Measurements from ENCODE around the gene PLEKHH1. TPM values are rescaled to one million over a fixed set of nuclear protein-coding genes. Genes with fewer than 3 reads are reported as not detected.
"Not testable (repeated sequence)": the region's sequence is repeated elsewhere in the genome, so short reads cannot be mapped to it uniquely, and the experiment has no call there.

Gene PLEKHH1
- polyA plus RNA-seq, 1 donor from 2014 or later, result 34.1 TPM

DNA sequence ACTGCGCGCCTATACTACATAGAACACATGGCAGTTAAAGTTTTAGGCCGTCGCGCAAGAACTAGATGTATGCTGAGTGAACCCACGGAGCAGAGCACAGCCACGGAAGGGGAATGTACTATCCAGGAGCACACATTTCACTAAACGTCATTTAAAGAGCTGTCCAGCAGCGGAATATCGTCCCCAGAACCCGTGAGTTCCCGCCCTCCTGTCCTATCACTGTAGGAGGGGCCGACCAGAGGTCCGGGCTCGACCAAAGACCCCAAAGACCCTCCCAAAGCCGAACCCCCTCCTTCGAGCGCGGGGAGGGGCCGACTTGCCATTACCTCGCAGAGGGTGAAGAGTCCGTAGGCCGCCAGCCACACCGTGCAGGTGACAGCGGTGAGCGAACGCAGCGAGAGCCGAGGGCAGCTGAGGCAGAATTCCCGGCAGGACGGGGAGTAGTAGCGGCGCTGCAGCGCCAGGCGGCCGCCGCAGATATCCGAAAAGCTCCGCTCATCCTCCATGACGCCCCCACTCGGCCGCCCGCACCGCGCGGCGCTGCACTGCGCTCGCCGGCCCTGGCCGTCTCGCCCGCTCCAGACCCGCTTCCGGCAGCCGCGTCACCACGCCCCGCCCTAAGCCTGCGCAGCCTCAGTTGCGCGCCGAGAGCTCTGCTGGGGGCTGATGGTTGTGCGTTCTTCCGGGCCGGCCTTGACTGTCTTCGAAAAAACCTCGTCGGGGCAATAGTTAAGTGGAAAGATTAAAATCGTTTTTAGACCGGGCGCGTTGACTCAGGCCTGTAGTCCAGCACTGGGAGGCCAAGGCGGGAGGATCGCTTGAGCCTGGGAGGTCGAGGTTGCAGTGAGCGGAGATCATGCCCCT, 66.8 kb downstream of the PLEKHH1 start, which contains the start of gene PIGH:
PIGH (minus strand) TSS at position 571 of the 864 bp plus-strand sequence; CDS start at position 506, 65 bp downstream.
- TF ChIP-seq, protein P1, sequence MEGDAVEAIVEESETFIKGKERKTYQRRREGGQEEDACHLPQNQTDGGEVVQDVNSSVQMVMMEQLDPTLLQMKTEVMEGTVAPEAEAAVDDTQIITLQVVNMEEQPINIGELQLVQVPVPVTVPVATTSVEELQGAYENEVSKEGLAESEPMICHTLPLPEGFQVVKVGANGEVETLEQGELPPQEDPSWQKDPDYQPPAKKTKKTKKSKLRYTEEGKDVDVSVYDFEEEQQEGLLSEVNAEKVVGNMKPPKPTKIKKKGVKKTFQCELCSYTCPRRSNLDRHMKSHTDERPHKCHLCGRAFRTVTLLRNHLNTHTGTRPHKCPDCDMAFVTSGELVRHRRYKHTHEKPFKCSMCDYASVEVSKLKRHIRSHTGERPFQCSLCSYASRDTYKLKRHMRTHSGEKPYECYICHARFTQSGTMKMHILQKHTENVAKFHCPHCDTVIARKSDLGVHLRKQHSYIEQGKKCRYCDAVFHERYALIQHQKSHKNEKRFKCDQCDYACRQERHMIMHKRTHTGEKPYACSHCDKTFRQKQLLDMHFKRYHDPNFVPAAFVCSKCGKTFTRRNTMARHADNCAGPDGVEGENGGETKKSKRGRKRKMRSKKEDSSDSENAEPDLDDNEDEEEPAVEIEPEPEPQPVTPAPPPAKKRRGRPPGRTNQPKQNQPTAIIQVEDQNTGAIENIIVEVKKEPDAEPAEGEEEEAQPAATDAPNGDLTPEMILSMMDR (IDR thresholded peaks at IDR 0.05; ENCODE audit: poor library complexity, severe bottlenecking), result peak; percentile 89
- TF ChIP-seq SMC3 (conservative IDR thresholded peaks at IDR 0.05; ENCODE audit: poor library complexity), result peak; percentile 83
- peak; percentile 83 for TF ChIP-seq POLR2AphosphoS5 (IDR thresholded peaks at IDR 0.05)
- no peak for TF ChIP-seq TAF1 (IDR thresholded peaks at IDR 0.05; ENCODE audit: low read depth)
- TF ChIP-seq MXI1 (conservative IDR thresholded peaks at IDR 0.05; ENCODE audit: poor library complexity, severe bottlenecking), result peak; percentile 76
- TF ChIP-seq RAD21 (conservative IDR thresholded peaks at IDR 0.05), result peak; percentile 69
- TF ChIP-seq, protein P2, sequence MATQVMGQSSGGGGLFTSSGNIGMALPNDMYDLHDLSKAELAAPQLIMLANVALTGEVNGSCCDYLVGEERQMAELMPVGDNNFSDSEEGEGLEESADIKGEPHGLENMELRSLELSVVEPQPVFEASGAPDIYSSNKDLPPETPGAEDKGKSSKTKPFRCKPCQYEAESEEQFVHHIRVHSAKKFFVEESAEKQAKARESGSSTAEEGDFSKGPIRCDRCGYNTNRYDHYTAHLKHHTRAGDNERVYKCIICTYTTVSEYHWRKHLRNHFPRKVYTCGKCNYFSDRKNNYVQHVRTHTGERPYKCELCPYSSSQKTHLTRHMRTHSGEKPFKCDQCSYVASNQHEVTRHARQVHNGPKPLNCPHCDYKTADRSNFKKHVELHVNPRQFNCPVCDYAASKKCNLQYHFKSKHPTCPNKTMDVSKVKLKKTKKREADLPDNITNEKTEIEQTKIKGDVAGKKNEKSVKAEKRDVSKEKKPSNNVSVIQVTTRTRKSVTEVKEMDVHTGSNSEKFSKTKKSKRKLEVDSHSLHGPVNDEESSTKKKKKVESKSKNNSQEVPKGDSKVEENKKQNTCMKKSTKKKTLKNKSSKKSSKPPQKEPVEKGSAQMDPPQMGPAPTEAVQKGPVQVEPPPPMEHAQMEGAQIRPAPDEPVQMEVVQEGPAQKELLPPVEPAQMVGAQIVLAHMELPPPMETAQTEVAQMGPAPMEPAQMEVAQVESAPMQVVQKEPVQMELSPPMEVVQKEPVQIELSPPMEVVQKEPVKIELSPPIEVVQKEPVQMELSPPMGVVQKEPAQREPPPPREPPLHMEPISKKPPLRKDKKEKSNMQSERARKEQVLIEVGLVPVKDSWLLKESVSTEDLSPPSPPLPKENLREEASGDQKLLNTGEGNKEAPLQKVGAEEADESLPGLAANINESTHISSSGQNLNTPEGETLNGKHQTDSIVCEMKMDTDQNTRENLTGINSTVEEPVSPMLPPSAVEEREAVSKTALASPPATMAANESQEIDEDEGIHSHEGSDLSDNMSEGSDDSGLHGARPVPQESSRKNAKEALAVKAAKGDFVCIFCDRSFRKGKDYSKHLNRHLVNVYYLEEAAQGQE (IDR thresholded peaks at IDR 0.05; ENCODE audit: borderline replicate concordance), result peak; percentile 49
- peak; percentile 46 for TF ChIP-seq EP300 (conservative IDR thresholded peaks at IDR 0.05; ENCODE audit: poor library complexity, severe bottlenecking)
- no peak for TF ChIP-seq EZH2 (IDR thresholded peaks at IDR 0.05; ENCODE audit: borderline replicate concordance, insufficient read depth, low read length, poor library complexity, severe bottlenecking)
- no peaks in the 10 kb centered on the region for H3K9me3 ChIP-seq (ENCODE audit: low read length)
- H3K9me2 ChIP-seq (ENCODE audit: insufficient read depth, low read length), result no peaks in the 10 kb centered on the region
- H3K79me2 ChIP-seq (replicated peaks; ENCODE audit: insufficient read depth, low read length), result no peaks in the 10 kb centered on the region
- peak within 1 kb of the TSS; percentile 89 for H3K4me3 ChIP-seq (ENCODE audit: low read length)
- no peaks in the 10 kb centered on the region for H3K36me3 ChIP-seq (ENCODE audit: insufficient read depth, low read length)
- H3F3A ChIP-seq (ENCODE audit: insufficient read depth, low read length, poor library complexity, severe bottlenecking), result no peaks in the 10 kb centered on the region
- H2AFZ ChIP-seq (ENCODE audit: low read depth, low read length), result peak within 1 kb of the TSS; percentile 93
- H3K4me2 ChIP-seq (ENCODE audit: low read length), result peak within 1 kb of the TSS; percentile 66
- no peaks in the 10 kb centered on the region for H4K20me1 ChIP-seq (ENCODE audit: insufficient read depth)
- peak within 1 kb of the TSS; percentile 71 for H3K27ac ChIP-seq (ENCODE audit: low read length)
- peak within 1 kb of the TSS; percentile 77 for H3K9ac ChIP-seq (ENCODE audit: low read length)
- H3K27me3 ChIP-seq (ENCODE audit: insufficient read depth, low read depth, low read length), result no peaks in the 10 kb centered on the region

DNA sequence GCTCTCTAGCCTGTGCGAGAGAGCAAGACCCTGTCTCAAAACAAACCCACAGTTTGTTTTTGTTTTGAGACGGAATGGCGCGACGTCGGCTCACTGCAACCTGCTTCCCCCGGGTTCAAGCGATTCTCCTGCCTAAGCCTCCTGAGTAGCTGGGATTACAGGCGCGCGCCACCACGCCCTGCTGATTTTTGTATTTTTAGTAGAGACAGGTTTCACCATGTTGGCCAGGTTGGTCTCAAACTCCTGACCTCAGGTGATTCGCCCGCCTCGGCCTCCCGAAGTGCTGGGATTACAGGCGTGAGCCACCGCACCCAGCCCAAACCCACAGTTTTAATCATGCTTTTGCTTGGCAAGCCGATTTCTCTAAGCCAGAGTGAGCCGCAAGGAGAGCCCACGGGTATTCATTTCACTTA, 67.5 kb downstream of the PLEKHH1 start:
- not testable (repeated sequence) for H3K36me3 ChIP-seq (ENCODE audit: insufficient read depth, low read length); H3F3A ChIP-seq (ENCODE audit: insufficient read depth, low read length, poor library complexity, severe bottlenecking); H3K4me2 ChIP-seq (ENCODE audit: low read length); H4K20me1 ChIP-seq (ENCODE audit: insufficient read depth); H3K79me2 ChIP-seq (replicated peaks; ENCODE audit: insufficient read depth, low read length); H3K27me3 ChIP-seq (ENCODE audit: insufficient read depth, low read depth, low read length); H3K9me2 ChIP-seq (ENCODE audit: insufficient read depth, low read length); H3K9me3 ChIP-seq (ENCODE audit: low read length)
- peak overlapping the region; percentile 93 for H2AFZ ChIP-seq (ENCODE audit: low read depth, low read length)
- H3K9ac ChIP-seq (ENCODE audit: low read length), result peak overlapping the region; percentile 77
- H3K4me3 ChIP-seq (ENCODE audit: low read length), result peak overlapping the region; percentile 89
- H3K27ac ChIP-seq (ENCODE audit: low read length), result peak overlapping the region; percentile 71

All from neural cell (in vitro differentiated cells).